Stomach (tissue), 4 donors: ENCODE results near the gene KARS1.

Experiments
- EP300 ChIP-seq: sonication (generic); formaldehyde crosslinking; IDR thresholded peaks from one replicate; pipeline ENCODE4 v1.6.1; 2017; ENCODE audit warnings: antibody characterized with exemption
- POLR2AphosphoS5 ChIP-seq, 3 donors: sonication (generic); formaldehyde crosslinking; IDR thresholded peaks; one replicate each; pipeline ENCODE4 v1.6.1; 2016; ENCODE audit warnings: antibody characterized with exemption in 3 of 3
- TF ChIP-seq, protein P1 (sequence below), 7 experiments: fragments of 450-650 bp in 4 of 7; fragments of 200-600 bp in 3 of 7; sonication (generic) in 3 of 7; IDR thresholded peaks; one replicate each; pipeline ENCODE4 v1.5.1; 2016 to 2019; ENCODE audit warnings: antibody characterized with exemption in 7 of 7, control low read depth in 2 of 7, mild to moderate bottlenecking in 1 of 7

DNA sequence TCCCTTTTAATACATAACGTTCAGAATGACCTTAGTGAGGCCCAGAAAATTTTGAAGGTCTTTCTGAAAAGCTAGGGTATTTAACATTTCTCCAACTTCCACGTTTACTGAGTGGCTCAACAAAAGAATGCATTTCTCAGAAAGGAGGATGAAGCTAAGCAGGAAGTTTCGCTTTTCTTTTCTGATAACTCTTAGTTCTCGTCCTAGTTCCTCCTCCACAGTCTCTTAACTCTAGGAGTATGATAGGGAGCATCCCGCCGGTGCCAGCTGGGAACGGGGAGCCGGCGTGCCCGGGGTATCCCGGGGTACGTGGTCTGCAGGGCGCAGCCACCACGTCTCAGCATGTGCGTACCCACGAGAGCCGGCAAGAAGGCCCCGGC is 363 bp downstream of the KARS1 start:
- TF ChIP-seq, protein P1, sequence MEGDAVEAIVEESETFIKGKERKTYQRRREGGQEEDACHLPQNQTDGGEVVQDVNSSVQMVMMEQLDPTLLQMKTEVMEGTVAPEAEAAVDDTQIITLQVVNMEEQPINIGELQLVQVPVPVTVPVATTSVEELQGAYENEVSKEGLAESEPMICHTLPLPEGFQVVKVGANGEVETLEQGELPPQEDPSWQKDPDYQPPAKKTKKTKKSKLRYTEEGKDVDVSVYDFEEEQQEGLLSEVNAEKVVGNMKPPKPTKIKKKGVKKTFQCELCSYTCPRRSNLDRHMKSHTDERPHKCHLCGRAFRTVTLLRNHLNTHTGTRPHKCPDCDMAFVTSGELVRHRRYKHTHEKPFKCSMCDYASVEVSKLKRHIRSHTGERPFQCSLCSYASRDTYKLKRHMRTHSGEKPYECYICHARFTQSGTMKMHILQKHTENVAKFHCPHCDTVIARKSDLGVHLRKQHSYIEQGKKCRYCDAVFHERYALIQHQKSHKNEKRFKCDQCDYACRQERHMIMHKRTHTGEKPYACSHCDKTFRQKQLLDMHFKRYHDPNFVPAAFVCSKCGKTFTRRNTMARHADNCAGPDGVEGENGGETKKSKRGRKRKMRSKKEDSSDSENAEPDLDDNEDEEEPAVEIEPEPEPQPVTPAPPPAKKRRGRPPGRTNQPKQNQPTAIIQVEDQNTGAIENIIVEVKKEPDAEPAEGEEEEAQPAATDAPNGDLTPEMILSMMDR (IDR thresholded peaks at IDR 0.05) = no peak
- no peak for TF ChIP-seq EP300
- TF ChIP-seq POLR2AphosphoS5 (IDR thresholded peaks at IDR 0.05) = no peak
